MM.1S (cell line): ENCODE results near the gene KDSR.
A peak's percentile ranks its signal among the peaks of the same experiment; 100 is the strongest.

Experiments
- DNase-seq: peaks from one replicate; pipeline ENCODE4 v3.0.0-alpha.2; 2015
- H2AFZ ChIP-seq: fragments of 300-600 bp; sonication (generic); 2 replicates; pipeline ENCODE4 v1.6.0; 2016; ENCODE audit warnings: antibody characterized with exemption, low read length
- H3F3A ChIP-seq: fragments of 300-600 bp; sonication (generic); 2 replicates; pipeline ENCODE4 v1.6.1; 2016; ENCODE audit warnings: mild to moderate bottlenecking, antibody characterized with exemption, low read length, moderate library complexity, mixed read lengths; ENCODE audit not compliant: insufficient read depth
- H3K27ac ChIP-seq: fragments of 300-600 bp; sonication (generic); 2 replicates; pipeline ENCODE4 v1.5.1; 2016; ENCODE audit warnings: mild to moderate bottlenecking, low read length
- H3K27me3 ChIP-seq: fragments of 300-600 bp; sonication (generic); replicated peaks from 2 replicates; pipeline ENCODE4 v1.6.0; 2016; ENCODE audit warnings: low read length; ENCODE audit not compliant: insufficient read depth
- H3K36me3 ChIP-seq: fragments of 300-600 bp; sonication (generic); replicated peaks from 2 replicates; pipeline ENCODE4 v1.6.1; 2016; ENCODE audit warnings: mild to moderate bottlenecking, low read length, mixed read lengths; ENCODE audit not compliant: insufficient read depth
- H3K4me1 ChIP-seq: fragments of 300-600 bp; sonication (generic); 2 replicates; pipeline ENCODE4 v1.6.1; 2016; ENCODE audit warnings: low read length, mixed read lengths
- H3K4me2 ChIP-seq: fragments of 300-600 bp; sonication (generic); 2 replicates; pipeline ENCODE4 v1.6.0; 2016; ENCODE audit warnings: low read depth, low read length
- H3K4me3 ChIP-seq: fragments of 300-600 bp; sonication (generic); 2 replicates; pipeline ENCODE4 v1.5.1; 2016; ENCODE audit warnings: low read length, mixed read lengths
- H3K79me2 ChIP-seq: fragments of 300-600 bp; sonication (generic); 2 replicates; pipeline ENCODE4 v1.6.1; 2016; ENCODE audit warnings: mixed run types, low read length, mixed read lengths
- H3K9ac ChIP-seq: fragments of 300-600 bp; sonication (generic); 2 replicates; pipeline ENCODE4 v1.6.1; 2016; ENCODE audit warnings: low read length, mixed read lengths
- H3K9me2 ChIP-seq: fragments of 300-600 bp; sonication (generic); replicated peaks from 2 replicates; pipeline ENCODE4 v1.6.1; 2016; ENCODE audit warnings: mild to moderate bottlenecking, low read length, mixed read lengths; ENCODE audit not compliant: insufficient read depth
- H3K9me3 ChIP-seq: fragments of 300-600 bp; sonication (generic); replicated peaks from 2 replicates; pipeline ENCODE4 v1.6.1; 2016; ENCODE audit warnings: mild to moderate bottlenecking, low read length, mixed read lengths; ENCODE audit not compliant: insufficient read depth
- H4K20me1 ChIP-seq: fragments of 300-600 bp; sonication (generic); 2 replicates; pipeline ENCODE4 v1.6.1; 2016; ENCODE audit warnings: mild to moderate bottlenecking, low read length, moderate library complexity, mixed read lengths; ENCODE audit not compliant: insufficient read depth
- CTCF ChIP-seq: fragments of 300-600 bp; sonication (generic); IDR thresholded peaks from 2 replicates; pipeline ENCODE4 v1.5.1; 2016; ENCODE audit warnings: antibody characterized with exemption, low read length, mixed read lengths
- EZH2 ChIP-seq: fragments of 300-600 bp; sonication (generic); optimal IDR thresholded peaks from 2 replicates; pipeline ENCODE3; 2017; ENCODE audit warnings: low read depth, mild to moderate bottlenecking, antibody characterized with exemption, low read length, mixed read lengths
- EZH2phosphoT487 ChIP-seq: fragments of 300-600 bp; sonication (generic); IDR thresholded peaks from 2 replicates; pipeline ENCODE4 v1.6.1; 2018; ENCODE audit warnings: antibody characterized with exemption, low read length

Gene KDSR

GRCh38 chr18:63314062-63314790 is 52.8 kb downstream of the KDSR start:
- H3K79me2 ChIP-seq, result peaks cover 98% of the 10 kb centered on the region
- H3K4me3 ChIP-seq, result peak overlapping the region; percentile 93; the same call in 1 of the 2 replicates

GRCh38 chr18:63313396-63313917 is 53.5 kb downstream of the KDSR start:
- no peaks in the 10 kb centered on the region for H3K9me2 ChIP-seq
- H3K9me3 ChIP-seq, result no peaks in the 10 kb centered on the region
- no peak overlapping the region for H2AFZ ChIP-seq
- no peak for TF ChIP-seq EZH2
- TF ChIP-seq EZH2phosphoT487, result no peak
- TF ChIP-seq CTCF, result no peak
- no peak overlapping the region for H3K4me3 ChIP-seq
- H3K4me2 ChIP-seq, result peak overlapping the region; percentile 26; the same call in 1 of the 2 replicates
- H3K9ac ChIP-seq, result no peak overlapping the region
- H3K27me3 ChIP-seq, result no peaks in the 10 kb centered on the region
- no peaks in the 10 kb centered on the region for H4K20me1 ChIP-seq
- no peak overlapping the region for H3K27ac ChIP-seq
- H3K79me2 ChIP-seq, result peaks cover 98% of the 10 kb centered on the region
- peaks cover 10% of the 10 kb centered on the region for H3F3A ChIP-seq
- no peak for DNase-seq
- 0 out of 2 replicates have a peak, but pooled peaks cover 3% of the 10 kb centered on the region for H3K36me3 ChIP-seq
- peaks cover 17% of the 10 kb centered on the region for H3K4me1 ChIP-seq

More at GRCh38 chr18:63314062-63314790, 52.8 kb downstream of the KDSR start:
- Histone ChIP-seq H2AFZ (no peak overlapping the region), H3K27me3 (no peaks in the 10 kb centered on the region), H3K36me3 (0 out of 2 replicates have a peak, but pooled peaks cover 3% of the 10 kb centered on the region), H3K9ac (no peak overlapping the region), H3K4me1 (peaks cover 17% of the 10 kb centered on the region), H3K9me3 (no peaks in the 10 kb centered on the region), H3K27ac (no peak overlapping the region), H3F3A (peaks cover 10% of the 10 kb centered on the region), H3K9me2 (no peaks in the 10 kb centered on the region), H3K4me2 (peak overlapping the region; percentile 83), H4K20me1 (no peaks in the 10 kb centered on the region)
- no peak for TF ChIP-seq EZH2
- no peak for TF ChIP-seq EZH2phosphoT487
- TF ChIP-seq CTCF, result no peak
- DNase-seq, result no peak

GRCh38 chr18:63312737-63313395 is 54.1 kb downstream of the KDSR start:
- Histone ChIP-seq H4K20me1 (0 out of 2 replicates have a peak, but pooled peaks cover 6% of the 10 kb centered on the region), H2AFZ (no peak overlapping the region), H3K27ac (no peak overlapping the region), H3K9ac (no peak overlapping the region), H3K9me2 (no peaks in the 10 kb centered on the region), H3K4me1 (peaks cover 17% of the 10 kb centered on the region), H3K36me3 (0 out of 2 replicates have a peak, but pooled peaks cover 3% of the 10 kb centered on the region), H3K27me3 (no peaks in the 10 kb centered on the region), H3K79me2 (peaks cover 98% of the 10 kb centered on the region), H3K4me2 (peak overlapping the region; percentile 26; the same call in 1 of the 2 replicates), H3F3A (peaks cover 10% of the 10 kb centered on the region), H3K4me3 (no peak overlapping the region), H3K9me3 (no peaks in the 10 kb centered on the region)
- DNase-seq, result no peak
- TF ChIP-seq EZH2phosphoT487, result no peak
- TF ChIP-seq CTCF, result no peak
- TF ChIP-seq EZH2, result no peak
